Neural progenitor cell (in vitro differentiated cells): Measurements from ENCODE around the gene TAS1R1. TPM values are rescaled to one million over a fixed set of nuclear protein-coding genes. Genes with fewer than 3 reads are reported as not detected.

Source experiments
- DNase-seq: peaks from one replicate; pipeline ENCODE4 v3.0.0-alpha.2; 2016; ENCODE audit warnings: low spot score
- H2AFZ ChIP-seq: fragments of 200-600 bp; sonication (generic); replicated peaks from 2 replicates; pipeline ENCODE4 v1.6.1; 2016; ENCODE audit warnings: antibody characterized with exemption
- H3F3A ChIP-seq: fragments of 200-600 bp; sonication (generic); 2 replicates; pipeline ENCODE4 v1.6.1; 2016; ENCODE audit warnings: antibody characterized with exemption, low read depth
- H3K27ac ChIP-seq: fragments of 200-600 bp; sonication (generic); 2 replicates; pipeline ENCODE4 v1.5.1; 2016; ENCODE audit warnings: mild to moderate bottlenecking
- H3K27me3 ChIP-seq: fragments of 200-600 bp; sonication (generic); 2 replicates; pipeline ENCODE4 v1.6.1; 2016; ENCODE audit warnings: mild to moderate bottlenecking, moderate library complexity
- H3K36me3 ChIP-seq: fragments of 200-600 bp; sonication (generic); 2 replicates; pipeline ENCODE4 v1.5.1; 2016
- H3K4me1 ChIP-seq: fragments of 200-600 bp; sonication (generic); 2 replicates; pipeline ENCODE4 v1.6.1; 2016; ENCODE audit warnings: mixed run types
- H3K4me2 ChIP-seq: fragments of 200-600 bp; sonication (generic); 2 replicates; pipeline ENCODE4 v1.6.1; 2016
- H3K4me3 ChIP-seq: fragments of 200-600 bp; sonication (generic); 2 replicates; pipeline ENCODE4 v1.5.1; 2016
- H3K79me2 ChIP-seq: fragments of 200-600 bp; sonication (generic); 2 replicates; pipeline ENCODE4 v1.6.1; 2016; ENCODE audit warnings: low read depth
- H3K9ac ChIP-seq: fragments of 200-600 bp; sonication (generic); 2 replicates; pipeline ENCODE4 v1.6.1; 2016
- H3K9me3 ChIP-seq: fragments of 200-600 bp; sonication (generic); 2 replicates; pipeline ENCODE4 v1.5.1; 2016; ENCODE audit warnings: low read depth
- H4K20me1 ChIP-seq: fragments of 200-600 bp; sonication (generic); 2 replicates; pipeline ENCODE4 v1.6.1; 2016; ENCODE audit warnings: low read depth
- H3K27ac Mint-ChIP-seq: 3 replicates; pipeline ENCODE4 v1.8.0; 2021; ENCODE audit warnings: mixed read lengths
- H3K27me3 Mint-ChIP-seq: 2 replicates; pipeline ENCODE4 v1.8.0; 2022; ENCODE audit warnings: low read depth, mild to moderate bottlenecking, inconsistent platforms, moderate library complexity, mixed read lengths; ENCODE audit not compliant: insufficient read depth
- H3K36me3 Mint-ChIP-seq: 3 replicates; pipeline ENCODE4 v1.8.0; 2021; ENCODE audit warnings: mixed read lengths
- H3K4me1 Mint-ChIP-seq: 3 replicates; pipeline ENCODE4 v1.8.0; 2021; ENCODE audit warnings: mixed read lengths
- H3K4me3 Mint-ChIP-seq: 3 replicates; pipeline ENCODE4 v1.8.0; 2021; ENCODE audit warnings: mild to moderate bottlenecking, moderate library complexity, mixed read lengths
- H3K9me3 Mint-ChIP-seq: 3 replicates; pipeline ENCODE4 v1.8.0; 2020; ENCODE audit warnings: mixed read lengths
- CTCF ChIP-seq: fragments of 200-600 bp; sonication (generic); IDR thresholded peaks from 2 replicates; pipeline ENCODE4 v1.5.1; 2017; ENCODE audit warnings: antibody characterized with exemption, mild to moderate bottlenecking
- EZH2 ChIP-seq: fragments of 200-600 bp; sonication (generic); IDR thresholded peaks from 2 replicates; pipeline ENCODE4 v1.6.1; 2017; ENCODE audit warnings: antibody characterized with exemption, mild to moderate bottlenecking, moderate library complexity
- EZH2phosphoT487 ChIP-seq: fragments of 200-600 bp; sonication (generic); IDR thresholded peaks from 2 replicates; pipeline ENCODE4 v1.6.1; 2017; ENCODE audit warnings: antibody characterized with exemption
- total RNA-seq: library from RNA; depleted of rRNA; stranded (reverse); fragments of >200 nt; gene quantifications from 2 replicates; pipeline ENCODE4 v1.2.3, GENCODE V29; 2015; ENCODE audit warnings: low replicate concordance

TAS1R1 gene
- total RNA-seq, 1 donor from 2014 or later = not detected

GRCh38 chr1:6530504-6531160 lies 24.5 kb upstream of the TAS1R1 start:
- H3K4me1 Mint-ChIP-seq = no peaks in the 10 kb centered on the region
- peaks cover 3% of the 10 kb centered on the region for H3K27me3 Mint-ChIP-seq
- H3K79me2 ChIP-seq = peaks cover 4% of the 10 kb centered on the region
- no peaks in the 10 kb centered on the region for H3K9me3 Mint-ChIP-seq
- H3K27me3 ChIP-seq = no peaks in the 10 kb centered on the region
- no peak overlapping the region for H3K27ac Mint-ChIP-seq
- no peak for DNase-seq
- peaks cover 4% of the 10 kb centered on the region for H4K20me1 ChIP-seq
- H3K9ac ChIP-seq = no peak overlapping the region
- no peaks in the 10 kb centered on the region for H3K9me3 ChIP-seq
- no peak overlapping the region for H2AFZ ChIP-seq
- TF ChIP-seq EZH2phosphoT487 = no peak
- TF ChIP-seq CTCF = no peak
- no peak for TF ChIP-seq EZH2
- no peak overlapping the region for H3K27ac ChIP-seq
- no peak overlapping the region for H3K4me3 Mint-ChIP-seq
- no peak overlapping the region for H3K4me3 ChIP-seq
- no peaks in the 10 kb centered on the region for H3F3A ChIP-seq
- H3K36me3 Mint-ChIP-seq = peaks cover 28% of the 10 kb centered on the region
- H3K36me3 ChIP-seq = no peaks in the 10 kb centered on the region
- no peaks in the 10 kb centered on the region for H3K4me1 ChIP-seq
- H3K4me2 ChIP-seq = no peak overlapping the region

GRCh38 chr1:6531996-6532395 lies 23.1 kb upstream of the TAS1R1 start:
- DNase-seq = no peak
- Histone ChIP-seq H4K20me1 (peaks cover 4% of the 10 kb centered on the region), H3F3A (no peaks in the 10 kb centered on the region), H3K27ac (no peak overlapping the region), H3K79me2 (peaks cover 4% of the 10 kb centered on the region), H3K4me1 (no peaks in the 10 kb centered on the region), H3K36me3 (no peaks in the 10 kb centered on the region), H3K27me3 (no peaks in the 10 kb centered on the region), H3K4me3 (no peak overlapping the region), H3K4me2 (no peak overlapping the region), H2AFZ (no peak overlapping the region), H3K9ac (no peak overlapping the region), H3K9me3 (no peaks in the 10 kb centered on the region)
- no peak overlapping the region for H3K4me3 Mint-ChIP-seq
- H3K27ac Mint-ChIP-seq = no peak overlapping the region
- no peaks in the 10 kb centered on the region for H3K27me3 Mint-ChIP-seq
- no peaks in the 10 kb centered on the region for H3K4me1 Mint-ChIP-seq
- TF ChIP-seq CTCF (no peak), EZH2phosphoT487 (no peak), EZH2 (no peak)
- H3K9me3 Mint-ChIP-seq = no peaks in the 10 kb centered on the region
- peaks cover 23% of the 10 kb centered on the region for H3K36me3 Mint-ChIP-seq

- Histone ChIP-seq H3K4me2 (no peak overlapping the region), H3K9me3 (no peaks in the 10 kb centered on the region), H3K4me1 (no peaks in the 10 kb centered on the region), H3F3A (no peaks in the 10 kb centered on the region), H3K79me2 (peaks cover 4% of the 10 kb centered on the region), H4K20me1 (peaks cover 4% of the 10 kb centered on the region), H3K36me3 (peaks cover 11% of the 10 kb centered on the region), H3K4me3 (no peak overlapping the region), H3K27ac (no peak overlapping the region), H2AFZ (no peak overlapping the region), H3K9ac (no peak overlapping the region), H3K27me3 (no peaks in the 10 kb centered on the region)
- DNase-seq = no peak
- TF ChIP-seq CTCF (no peak), EZH2 (no peak), EZH2phosphoT487 (no peak)
- H3K4me3 Mint-ChIP-seq = no peak overlapping the region
- no peaks in the 10 kb centered on the region for H3K4me1 Mint-ChIP-seq
- H3K27ac Mint-ChIP-seq = no peak overlapping the region
- H3K27me3 Mint-ChIP-seq = no peaks in the 10 kb centered on the region
- H3K9me3 Mint-ChIP-seq = no peaks in the 10 kb centered on the region
- H3K36me3 Mint-ChIP-seq = peaks cover 17% of the 10 kb centered on the region
Measured at GRCh38 chr1:6534248-6534822, 20.8 kb upstream of the TAS1R1 start.
